ENCODE results near the gene DCTN2. TPM values are rescaled to one million over a fixed set of nuclear protein-coding genes. Genes with fewer than 3 reads are reported as not detected.
"Not testable (repeated sequence)": the region's sequence is repeated elsewhere in the genome, so short reads cannot be mapped to it uniquely, and the experiment has no call there.

The DCTN2 gene
- total RNA-seq, 1 donor from 2014 or later, result 78.9 TPM

- peaks cover 44% of the 10 kb centered on the region for H3K36me3 Mint-ChIP-seq (ENCODE audit: low read depth)
- DNase-seq, result no peak
- H3K9me3 Mint-ChIP-seq, result no peaks in the 10 kb centered on the region
- peak overlapping the region; percentile 88 for H3K27ac Mint-ChIP-seq
- intact Hi-C loops (cut with micrococcal nuclease), result loop anchor here (5.0 kb wide), 3 partner anchors 167 to 838 kb away; partner anchors contain the start of genes CTDSP2, OS9 and PTGES3
- peaks cover 36% of the 10 kb centered on the region for H3K4me1 Mint-ChIP-seq
- H3K27me3 Mint-ChIP-seq, result no peaks in the 10 kb centered on the region
- peak overlapping the region; percentile 96 for H3K4me3 Mint-ChIP-seq
These were observed 22.0 kb downstream of the DCTN2 start for GRCh38 chr12:57524814-57525614.

DNA sequence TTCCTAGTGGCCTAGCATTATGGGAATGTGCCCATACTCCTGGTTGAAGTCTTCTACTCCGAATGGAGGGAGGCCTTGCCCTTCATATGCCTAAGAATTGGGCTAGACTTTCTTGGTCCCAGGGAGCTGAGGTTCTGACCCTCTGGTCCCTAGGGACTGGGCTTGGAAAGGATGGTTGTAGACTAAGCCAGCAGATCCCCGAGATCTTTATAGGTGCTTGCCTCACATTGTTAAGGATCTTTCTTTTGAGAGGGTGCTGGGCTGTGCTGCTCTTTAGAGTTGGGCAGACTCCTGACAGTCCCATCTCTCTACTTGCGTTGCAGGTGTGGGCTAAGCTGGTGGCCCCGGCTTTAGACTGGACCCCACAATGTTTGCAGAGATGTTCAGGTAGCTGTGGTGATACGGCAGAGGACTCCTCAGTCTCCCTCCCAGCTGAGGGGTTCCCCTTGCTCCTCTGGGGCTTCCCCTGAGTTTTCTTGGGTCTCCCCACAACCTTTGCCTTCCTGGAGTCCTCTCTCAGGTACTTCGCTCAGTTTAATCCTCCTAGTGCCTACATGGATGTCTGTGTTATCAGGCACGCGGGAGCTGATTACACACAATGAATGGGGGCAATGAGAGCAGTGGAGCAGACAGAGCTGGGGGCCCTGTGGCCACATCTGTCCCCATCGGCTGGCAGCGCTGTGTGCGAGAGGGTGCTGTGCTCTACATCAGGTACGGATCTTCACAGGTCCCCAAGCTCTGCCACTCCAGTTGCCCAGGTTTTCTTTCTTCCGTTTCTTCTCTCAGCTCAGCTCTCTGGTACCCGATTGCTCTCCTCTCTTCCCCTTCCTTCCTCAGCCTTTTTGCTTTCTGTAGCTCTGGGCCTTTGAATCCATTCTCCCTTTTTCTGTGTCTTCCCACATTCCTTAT is 23.0 kb downstream of the DCTN2 start:
- intact Hi-C loops (cut with micrococcal nuclease), result loop anchor here (2.0 to 5.0 kb wide), 4 partner anchors 67 to 837 kb away; partner anchors contain the start of genes CTDSP2, OS9, PIP4K2C and PTGES3
- Mint-ChIP-seq H3K27me3 (no peaks in the 10 kb centered on the region), H3K4me3 (peak overlapping the region; percentile 96), H3K9me3 (no peaks in the 10 kb centered on the region), H3K36me3 (ENCODE audit: low read depth) (peaks cover 43% of the 10 kb centered on the region), H3K27ac (peak overlapping the region; percentile 88), H3K4me1 (peaks cover 42% of the 10 kb centered on the region)
- DNase-seq, result peak; percentile 67

- Mint-ChIP-seq H3K27me3 (no peaks in the 10 kb centered on the region), H3K9me3 (no peaks in the 10 kb centered on the region), H3K4me3 (peak overlapping the region; percentile 96), H3K36me3 (ENCODE audit: low read depth) (peaks cover 47% of the 10 kb centered on the region), H3K27ac (peak overlapping the region; percentile 88), H3K4me1 (peaks cover 51% of the 10 kb centered on the region)
- peak; percentile 80 for DNase-seq
- intact Hi-C loops (cut with micrococcal nuclease), result loop anchor here (1.0 to 5.0 kb wide), 5 partner anchors 61 to 836 kb away; partner anchors contain the start of genes CTDSP2, OS9, PIP4K2C and PTGES3
These were observed 23.9 kb downstream of the DCTN2 start for GRCh38 chr12:57522887-57523705.

DNA sequence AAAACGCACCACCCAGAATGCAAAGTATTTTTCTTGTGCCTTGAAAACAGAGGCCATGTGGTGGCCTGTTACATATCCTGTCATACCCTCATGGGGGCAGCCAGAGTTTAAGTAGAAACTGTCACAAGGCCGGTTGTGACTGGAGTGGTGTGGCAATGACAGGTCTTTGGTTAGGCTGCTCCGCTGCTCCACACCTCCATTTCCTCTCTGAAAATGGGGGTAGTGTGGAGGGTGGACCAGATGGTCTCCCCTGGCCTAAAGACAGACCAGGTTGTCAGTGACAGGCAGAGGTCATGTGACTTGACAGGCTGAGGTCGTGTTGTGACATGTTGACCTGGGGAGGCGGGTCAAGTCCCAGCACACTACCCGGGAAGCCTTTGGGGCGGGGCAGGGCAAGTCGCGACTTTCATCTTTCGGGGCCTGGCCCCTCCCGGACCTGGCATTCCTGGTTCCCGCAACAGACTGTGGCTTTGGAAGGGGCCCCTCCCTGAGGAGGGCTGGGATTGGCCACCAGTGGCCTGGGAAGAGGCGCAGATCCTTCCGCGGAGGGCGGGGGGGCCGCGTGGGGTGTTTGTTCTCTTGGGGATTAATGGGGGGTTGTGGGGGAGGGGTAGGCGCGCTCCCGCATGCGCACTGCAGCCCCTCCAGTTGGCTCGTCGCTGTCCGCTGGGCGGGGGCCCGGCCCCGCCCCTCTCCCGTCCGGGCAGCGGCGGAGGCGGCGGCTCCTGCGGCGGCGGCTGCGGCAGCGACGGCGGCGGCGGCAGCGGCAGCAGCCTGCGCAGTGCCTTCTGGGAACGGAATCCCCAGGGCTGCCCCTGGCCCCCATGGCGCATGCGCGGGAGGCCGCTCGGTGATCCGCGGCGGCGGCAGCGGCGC is 24.7 kb downstream of the DCTN2 start, which contains the start of gene MBD6:
MBD6 (plus strand) TSS at position 814 of the 876 bp plus-strand sequence. CDS start 1,480 bp downstream, outside the sequence.
- intact Hi-C loops (cut with micrococcal nuclease), result loop anchor here (1.0 to 5.0 kb wide), 5 partner anchors 60 to 835 kb away; partner anchors contain the start of genes CTDSP2, OS9, PIP4K2C and PTGES3
- H3K27ac Mint-ChIP-seq, result peak within 1 kb of the TSS; percentile 100
- peak; percentile 98 for DNase-seq
- peak within 1 kb of the TSS; percentile 97 for H3K4me3 Mint-ChIP-seq
- H3K9me3 Mint-ChIP-seq, result no peaks in the 10 kb centered on the region
- H3K4me1 Mint-ChIP-seq, result peaks cover 56% of the 10 kb centered on the region
- H3K27me3 Mint-ChIP-seq, result no peaks in the 10 kb centered on the region
- peaks cover 49% of the 10 kb centered on the region for H3K36me3 Mint-ChIP-seq (ENCODE audit: low read depth)

GRCh38 chr12:57521525-57522010 is 25.4 kb downstream of the DCTN2 start:
- intact Hi-C loops (cut with micrococcal nuclease), result loop anchor here (1.0 to 5.0 kb wide), 5 partner anchors 59 to 834 kb away; partner anchors contain the start of genes CTDSP2, OS9, PIP4K2C and PTGES3

GRCh38 chr12:57520053-57520818 is 26.8 kb downstream of the DCTN2 start, which contains the start of gene DDIT3:
TSS of gene DDIT3 (minus strand) at chr12:57520514. CDS start at chr12:57517406, 3,108 bp downstream.
- Mint-ChIP-seq H3K9me3 (no peaks in the 10 kb centered on the region), H3K27me3 (no peaks in the 10 kb centered on the region)

More at GRCh38 chr12:57521525-57522010, 25.4 kb downstream of the DCTN2 start:
- no peaks in the 10 kb centered on the region for H3K27me3 Mint-ChIP-seq
- H3K27ac Mint-ChIP-seq, result peak overlapping the region; percentile 100
- peak overlapping the region; percentile 97 for H3K4me3 Mint-ChIP-seq
- H3K4me1 Mint-ChIP-seq, result peaks cover 56% of the 10 kb centered on the region
- no peaks in the 10 kb centered on the region for H3K9me3 Mint-ChIP-seq
- peak; percentile 80 for DNase-seq
- H3K36me3 Mint-ChIP-seq (ENCODE audit: low read depth), result peaks cover 50% of the 10 kb centered on the region

GRCh38 chr12:57519796-57520052 is 27.3 kb downstream of the DCTN2 start:
- peaks cover 62% of the 10 kb centered on the region for H3K36me3 Mint-ChIP-seq (ENCODE audit: low read depth)
- intact Hi-C loops (cut with micrococcal nuclease), result loop anchor here (1.0 to 5.0 kb wide), 8 partner anchors 28 to 832 kb away; partner anchors contain the start of genes ARHGAP9, CDK4, CTDSP2 and DCTN2
- H3K27ac Mint-ChIP-seq, result peak overlapping the region; percentile 100
- H3K9me3 Mint-ChIP-seq, result no peaks in the 10 kb centered on the region
- peaks cover 54% of the 10 kb centered on the region for H3K4me1 Mint-ChIP-seq
- no peaks in the 10 kb centered on the region for H3K27me3 Mint-ChIP-seq
- peak overlapping the region; percentile 97 for H3K4me3 Mint-ChIP-seq
- no peak for DNase-seq

More at GRCh38 chr12:57520053-57520818, 26.8 kb downstream of the DCTN2 start, which contains the start of gene DDIT3:
- peak; percentile 100 for DNase-seq
- H3K4me3 Mint-ChIP-seq, result peak within 1 kb of the TSS; percentile 97
- H3K4me1 Mint-ChIP-seq, result peaks cover 56% of the 10 kb centered on the region
- peak within 1 kb of the TSS; percentile 100 for H3K27ac Mint-ChIP-seq
- H3K36me3 Mint-ChIP-seq (ENCODE audit: low read depth), result peaks cover 61% of the 10 kb centered on the region
- intact Hi-C loops (cut with micrococcal nuclease), result loop anchor here (1.0 to 5.0 kb wide), 8 partner anchors 27 to 833 kb away; partner anchors contain the start of genes ARHGAP9, CDK4, CTDSP2 and DCTN2

DNA sequence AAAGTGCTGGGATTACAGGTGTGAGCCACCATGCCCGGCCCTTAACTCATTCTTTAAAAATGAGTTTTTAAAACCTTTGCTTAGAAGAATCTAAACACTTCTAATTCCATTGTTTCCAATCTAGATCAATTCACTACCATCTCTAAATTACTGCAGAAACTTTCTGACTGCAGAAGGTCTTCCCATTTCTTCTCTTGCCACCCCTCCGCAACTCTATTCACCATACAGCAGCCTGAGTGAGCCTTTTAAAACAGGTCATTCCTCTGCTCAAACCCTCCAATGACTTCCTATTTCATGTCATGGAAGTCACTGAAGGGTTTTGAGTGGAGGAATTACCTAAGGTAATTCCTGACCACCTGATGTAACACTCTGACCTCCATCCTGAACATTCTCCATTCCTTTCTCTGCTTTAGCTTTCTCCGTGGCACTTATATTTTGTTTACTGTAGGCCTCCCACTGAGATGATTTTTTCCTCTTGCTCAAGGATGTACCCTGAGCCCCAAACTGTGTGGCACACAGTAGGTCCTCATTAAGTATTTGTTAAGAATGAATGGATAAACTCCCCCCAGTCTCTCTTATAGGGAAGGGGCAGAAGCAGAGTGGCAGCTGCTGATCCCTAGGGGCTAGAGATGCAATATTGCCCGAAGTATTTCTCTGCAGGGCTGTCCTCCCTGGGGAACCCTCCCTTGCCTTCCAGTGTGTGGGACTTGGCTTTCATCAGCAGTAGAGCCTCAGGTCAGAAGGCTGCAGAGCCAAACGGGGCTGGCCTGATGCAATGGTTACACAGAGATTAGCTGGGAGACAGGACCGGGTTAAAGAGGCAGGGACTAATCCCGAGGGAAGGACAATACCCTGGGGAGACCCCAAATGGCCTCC is 27.8 kb downstream of the DCTN2 start:
- Mint-ChIP-seq H3K27me3 (no peaks in the 10 kb centered on the region), H3K36me3 (ENCODE audit: low read depth) (peaks cover 63% of the 10 kb centered on the region), H3K4me1 (peaks cover 49% of the 10 kb centered on the region), H3K27ac (peak overlapping the region; percentile 100), H3K4me3 (peak overlapping the region; percentile 97), H3K9me3 (no peaks in the 10 kb centered on the region)
- DNase-seq, result no peak
- intact Hi-C loops (cut with micrococcal nuclease), result no loop called here

- no peaks in the 10 kb centered on the region for H3K27me3 Mint-ChIP-seq
- H3K4me3 Mint-ChIP-seq, result peak overlapping the region; percentile 97
- peak overlapping the region; percentile 4 for H3K27ac Mint-ChIP-seq
- no peaks in the 10 kb centered on the region for H3K9me3 Mint-ChIP-seq
- intact Hi-C loops (cut with micrococcal nuclease), result no loop called here
- H3K4me1 Mint-ChIP-seq, result peaks cover 41% of the 10 kb centered on the region
- no peak for DNase-seq
- H3K36me3 Mint-ChIP-seq (ENCODE audit: low read depth), result peaks cover 65% of the 10 kb centered on the region
These were observed 28.6 kb downstream of the DCTN2 start for GRCh38 chr12:57518176-57518919.

DNA sequence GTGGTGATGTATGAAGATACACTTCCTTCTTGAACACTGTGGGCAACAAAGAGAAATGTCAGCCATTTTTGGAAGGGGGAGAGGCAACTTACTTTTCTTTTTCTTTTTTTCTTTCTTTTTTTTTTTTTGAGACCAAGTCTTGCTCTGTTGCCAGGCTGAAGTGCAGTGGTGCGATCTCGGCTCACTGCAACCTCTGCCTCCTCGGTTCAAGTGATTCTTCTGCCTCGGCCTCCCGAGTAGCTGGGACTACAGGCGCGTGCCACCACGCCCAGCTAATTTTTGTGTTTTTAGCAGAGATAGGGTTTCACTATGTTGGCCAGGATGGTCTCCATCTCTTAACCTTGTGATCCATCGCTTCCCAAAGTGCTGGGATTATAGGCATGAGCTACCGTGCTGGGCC is 29.3 kb downstream of the DCTN2 start:
- Mint-ChIP-seq H3K36me3 (ENCODE audit: low read depth) (peaks cover 72% of the 10 kb centered on the region), H3K4me3 (peak overlapping the region; percentile 29), H3K4me1 (peaks cover 40% of the 10 kb centered on the region)
- H3K9me3 Mint-ChIP-seq; DNase-seq; H3K27ac Mint-ChIP-seq; intact Hi-C loops (cut with micrococcal nuclease); H3K27me3 Mint-ChIP-seq: not testable (repeated sequence)
